Measurements from ENCODE around the gene SLC2A4. TPM values are rescaled to one million over a fixed set of nuclear protein-coding genes. Genes with fewer than 3 reads are reported as not detected.

SLC2A4 gene
- total RNA-seq, 1 experiment from 2014 or later, result 1.5 TPM

DNA sequence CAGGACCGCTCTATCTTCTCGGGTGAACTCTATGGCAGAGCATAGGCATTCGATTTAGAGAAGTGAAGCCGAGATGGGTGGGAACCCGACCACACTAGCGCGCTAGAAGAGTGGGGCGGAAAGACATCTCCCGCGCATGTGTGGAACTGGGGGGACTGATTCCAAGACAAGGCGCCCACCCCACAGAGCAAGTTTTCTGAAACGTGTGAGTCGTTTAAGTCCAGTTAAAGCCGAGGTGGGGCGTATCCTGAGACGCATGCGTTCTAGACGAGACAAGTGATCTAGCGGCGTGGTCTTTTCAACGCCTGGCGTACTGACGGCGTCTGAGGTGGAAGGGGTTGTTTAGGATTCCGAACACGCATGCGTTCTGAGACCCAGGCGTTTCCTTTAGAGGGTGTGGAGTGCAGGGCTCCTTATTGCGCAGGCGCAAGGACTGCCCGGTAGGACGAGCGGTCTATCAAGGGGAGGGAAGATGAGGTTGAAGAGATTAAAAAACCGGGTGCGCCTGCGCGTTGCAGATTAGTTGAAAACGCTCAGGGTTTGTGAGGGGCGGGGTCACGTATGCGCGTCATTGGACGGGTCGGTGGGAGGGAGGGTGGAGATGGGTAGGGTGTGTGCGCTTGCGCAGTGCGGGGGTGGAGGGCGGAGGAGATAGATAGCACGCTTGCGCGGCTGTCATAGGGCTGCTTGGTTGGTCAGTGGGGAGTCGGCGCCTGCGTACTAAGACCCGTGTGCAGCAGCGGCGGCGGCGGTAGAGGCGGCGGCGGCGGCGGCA lies 25.6 kb downstream of the SLC2A4 start, which contains the start of gene EIF5A:
TSS of gene EIF5A (plus strand) at position 718 of the 775 bp plus-strand sequence. CDS start 2,008 bp downstream, outside the sequence.
- ChIA-PET POLR2A (ENCODE audit: unreplicated experiment) (no interaction called here), CTCF (interaction anchor here (0.6 kb wide), 1 partner anchor 258 kb away, joined by 3 read pairs; no protein-coding TSS in a partner anchor)
- Histone ChIP-seq H3K4me2 (peak within 1 kb of the TSS; percentile 98), H3K4me3 (peak within 1 kb of the TSS; percentile 86), H3K79me2 (ENCODE audit: low read depth) (peaks cover 44% of the 10 kb centered on the region), H3K9me3 (ENCODE audit: insufficient read depth, low read depth) (no peaks in the 10 kb centered on the region), H3K9me2 (ENCODE audit: insufficient read depth) (no peaks in the 10 kb centered on the region), H4K20me1 (ENCODE audit: insufficient read depth) (peaks cover 32% of the 10 kb centered on the region), H3K27ac (peak within 1 kb of the TSS; percentile 96), H3F3A (ENCODE audit: insufficient read depth, low read depth) (peaks cover 56% of the 10 kb centered on the region), H2AFZ (peak within 1 kb of the TSS; percentile 93), H3K27me3 (ENCODE audit: insufficient read depth, low read depth) (no peaks in the 10 kb centered on the region), H3K4me1 (replicated peaks; ENCODE audit: insufficient read depth) (peaks cover 26% of the 10 kb centered on the region), H3K36me3 (ENCODE audit: low read depth) (peaks cover 33% of the 10 kb centered on the region)
- no peak for TF ChIP-seq EZH2 (IDR thresholded peaks at IDR 0.05; ENCODE audit: low read depth)
- intact Hi-C loops (cut with micrococcal nuclease; ENCODE audit: unreplicated experiment), result loop anchor here (1.0 to 5.0 kb wide), 3 partner anchors 45 to 177 kb away; partner anchors contain the start of genes CLDN7 and POLR2A
- DNase-seq, result peak; percentile 99
- BruUV-seq (replicated peaks), result no TSS peak

DNA sequence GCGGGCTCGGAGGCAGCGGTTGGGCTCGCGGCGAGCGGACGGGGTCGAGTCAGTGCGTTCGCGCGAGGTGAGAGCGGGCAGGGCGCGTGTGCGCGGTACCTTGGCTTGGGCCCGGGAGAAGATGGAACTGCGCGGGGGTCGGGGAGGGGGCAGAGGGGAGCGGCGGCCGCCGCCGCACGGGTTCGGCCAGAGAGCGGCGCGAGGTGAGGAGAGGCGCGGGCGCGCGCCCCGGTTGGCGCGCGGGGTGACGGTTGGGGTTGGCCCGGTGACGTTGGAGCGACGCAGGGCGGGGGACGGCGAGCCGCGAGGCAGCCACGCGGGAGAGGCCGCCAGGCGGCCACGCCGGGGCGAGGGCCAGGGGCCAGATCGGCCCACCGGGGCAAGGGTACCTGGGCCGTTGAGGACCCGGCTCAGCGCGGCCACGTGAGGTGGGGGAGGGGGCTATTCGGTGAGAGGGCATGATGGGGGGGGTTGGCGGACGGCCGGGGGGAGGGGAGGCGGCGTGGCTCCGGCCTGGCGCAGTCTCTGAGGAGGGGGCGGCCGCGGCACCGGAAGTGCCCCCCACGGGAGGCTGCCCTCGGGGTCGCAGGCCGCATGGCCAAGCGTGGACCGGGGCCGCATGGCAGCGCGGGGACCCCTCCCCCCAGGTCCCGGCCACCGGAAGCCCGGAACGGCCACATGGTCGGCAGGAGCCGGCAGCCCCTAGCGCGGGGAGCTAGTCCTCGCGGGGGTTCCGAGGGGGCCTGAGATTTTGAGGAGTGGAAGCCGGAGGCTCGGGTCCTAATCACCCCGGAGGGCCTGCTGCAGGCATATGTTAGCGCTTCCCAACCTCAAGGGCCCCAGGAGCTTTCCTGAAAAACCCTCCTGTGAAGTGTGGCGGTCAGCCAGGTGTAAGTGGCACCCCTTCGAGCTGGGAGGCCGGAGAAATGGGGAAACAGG lies 26.4 kb downstream of the SLC2A4 start:
- Histone ChIP-seq H3K4me3 (peak overlapping the region; percentile 86), H3K4me2 (peak overlapping the region; percentile 98), H3K27ac (peak overlapping the region; percentile 96), H2AFZ (no peak overlapping the region), H3K36me3 (ENCODE audit: low read depth) (peaks cover 37% of the 10 kb centered on the region), H3K4me1 (replicated peaks; ENCODE audit: insufficient read depth) (peaks cover 26% of the 10 kb centered on the region), H3K9me2 (ENCODE audit: insufficient read depth) (no peaks in the 10 kb centered on the region), H3K27me3 (ENCODE audit: insufficient read depth, low read depth) (no peaks in the 10 kb centered on the region), H3F3A (ENCODE audit: insufficient read depth, low read depth) (peaks cover 65% of the 10 kb centered on the region), H3K9me3 (ENCODE audit: insufficient read depth, low read depth) (no peaks in the 10 kb centered on the region), H4K20me1 (ENCODE audit: insufficient read depth) (peaks cover 40% of the 10 kb centered on the region), H3K79me2 (ENCODE audit: low read depth) (peaks cover 51% of the 10 kb centered on the region)
- ChIA-PET POLR2A (ENCODE audit: unreplicated experiment) (no interaction called here), CTCF (no interaction called here)
- BruUV-seq (replicated peaks), result no TSS peak
- no peak for TF ChIP-seq EZH2 (IDR thresholded peaks at IDR 0.05; ENCODE audit: low read depth)
- TF ChIP-seq, protein P1, sequence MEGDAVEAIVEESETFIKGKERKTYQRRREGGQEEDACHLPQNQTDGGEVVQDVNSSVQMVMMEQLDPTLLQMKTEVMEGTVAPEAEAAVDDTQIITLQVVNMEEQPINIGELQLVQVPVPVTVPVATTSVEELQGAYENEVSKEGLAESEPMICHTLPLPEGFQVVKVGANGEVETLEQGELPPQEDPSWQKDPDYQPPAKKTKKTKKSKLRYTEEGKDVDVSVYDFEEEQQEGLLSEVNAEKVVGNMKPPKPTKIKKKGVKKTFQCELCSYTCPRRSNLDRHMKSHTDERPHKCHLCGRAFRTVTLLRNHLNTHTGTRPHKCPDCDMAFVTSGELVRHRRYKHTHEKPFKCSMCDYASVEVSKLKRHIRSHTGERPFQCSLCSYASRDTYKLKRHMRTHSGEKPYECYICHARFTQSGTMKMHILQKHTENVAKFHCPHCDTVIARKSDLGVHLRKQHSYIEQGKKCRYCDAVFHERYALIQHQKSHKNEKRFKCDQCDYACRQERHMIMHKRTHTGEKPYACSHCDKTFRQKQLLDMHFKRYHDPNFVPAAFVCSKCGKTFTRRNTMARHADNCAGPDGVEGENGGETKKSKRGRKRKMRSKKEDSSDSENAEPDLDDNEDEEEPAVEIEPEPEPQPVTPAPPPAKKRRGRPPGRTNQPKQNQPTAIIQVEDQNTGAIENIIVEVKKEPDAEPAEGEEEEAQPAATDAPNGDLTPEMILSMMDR (conservative IDR thresholded peaks at IDR 0.05), result no peak
- peak in 1 of 2 experiments; percentile 33 for DNase-seq
- intact Hi-C loops (cut with micrococcal nuclease; ENCODE audit: unreplicated experiment), result loop anchor here (1.0 to 5.0 kb wide), 5 partner anchors 21 to 381 kb away; partner anchors contain the start of genes CLDN7, NEURL4, POLR2A and WRAP53

DNA sequence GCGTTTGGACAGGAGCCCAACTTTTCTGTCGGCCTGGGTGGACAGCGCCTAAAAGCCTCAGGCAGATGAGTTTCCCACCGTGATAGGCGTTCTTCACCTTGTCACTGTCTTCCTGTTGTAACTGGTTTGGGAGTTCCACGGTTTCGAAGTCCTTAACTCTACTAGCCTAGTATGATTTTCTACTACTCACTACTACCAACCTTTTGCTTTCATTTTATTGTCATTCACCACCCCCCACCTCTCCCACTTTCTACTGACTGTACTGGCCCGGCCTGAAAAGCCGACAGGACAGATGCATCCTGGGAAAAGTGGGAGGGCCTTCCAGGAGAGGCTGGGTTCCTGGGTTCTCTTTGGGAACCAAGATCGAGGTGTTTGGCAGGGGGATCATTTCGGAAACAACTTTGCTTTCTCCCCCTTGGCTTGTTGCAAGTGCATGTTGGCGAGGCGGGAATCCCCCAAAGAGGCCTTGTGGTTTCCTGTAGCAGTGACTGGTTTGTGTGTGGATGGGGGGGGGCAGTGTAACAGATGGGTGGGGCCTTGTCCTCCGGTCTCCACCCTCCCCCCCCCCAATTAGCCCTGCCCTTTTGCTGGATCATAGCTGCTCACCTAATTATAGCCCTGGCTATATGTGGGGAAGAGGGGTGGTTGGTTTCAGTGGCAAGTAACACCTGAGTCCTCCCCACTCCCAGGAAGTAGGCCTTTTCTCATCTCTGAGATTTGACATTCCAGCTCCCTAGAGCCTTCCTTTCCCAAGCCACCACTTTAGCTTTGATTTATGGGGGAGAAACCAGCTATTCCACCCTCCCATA lies 27.3 kb downstream of the SLC2A4 start:
- no peak for TF ChIP-seq EZH2 (IDR thresholded peaks at IDR 0.05; ENCODE audit: low read depth)
- TF ChIP-seq, protein P1 (conservative IDR thresholded peaks at IDR 0.05), result no peak
- POLR2A ChIA-PET (ENCODE audit: unreplicated experiment), result no interaction called here
- DNase-seq, result peak; percentile 77 to 84
- Histone ChIP-seq H3F3A (ENCODE audit: insufficient read depth, low read depth) (peaks cover 73% of the 10 kb centered on the region), H3K36me3 (ENCODE audit: low read depth) (peaks cover 42% of the 10 kb centered on the region), H3K4me3 (peak overlapping the region; percentile 86), H3K4me1 (replicated peaks; ENCODE audit: insufficient read depth) (peaks cover 33% of the 10 kb centered on the region), H3K27ac (peak overlapping the region; percentile 96), H3K27me3 (ENCODE audit: insufficient read depth, low read depth) (no peaks in the 10 kb centered on the region), H3K9me3 (ENCODE audit: insufficient read depth, low read depth) (no peaks in the 10 kb centered on the region), H3K4me2 (peak overlapping the region; percentile 98), H3K79me2 (ENCODE audit: low read depth) (peaks cover 58% of the 10 kb centered on the region), H2AFZ (no peak overlapping the region), H3K9me2 (ENCODE audit: insufficient read depth) (no peaks in the 10 kb centered on the region), H4K20me1 (ENCODE audit: insufficient read depth) (peaks cover 49% of the 10 kb centered on the region)
- intact Hi-C loops (cut with micrococcal nuclease; ENCODE audit: unreplicated experiment), result loop anchor here (2.0 to 5.0 kb wide), 4 partner anchors 20 to 380 kb away; partner anchors contain the start of genes CLDN7, NEURL4 and WRAP53
- CTCF ChIA-PET, result interaction anchor here (0.6 kb wide), 1 partner anchor 68 kb away, joined by 5 read pairs; no protein-coding TSS in a partner anchor
- TSS peak; percentile 81 for BruUV-seq (replicated peaks)
